Activated naive CD4-positive, alpha-beta T cell treated with anti-CD3 and anti-CD28 coated beads for 36 hours (primary cell): Measurements from ENCODE around the gene RHEBL1. TPM values are rescaled to one million over a fixed set of nuclear protein-coding genes. Genes with fewer than 3 reads are reported as not detected.
A peak's percentile ranks its signal among the peaks of the same experiment; 100 is the strongest.

Experiments
- CTCF ChIA-PET: fragments of 350-600 bp; sonication (Branson Sonifier 250); formaldehyde crosslinking; loops from one replicate; lab custom pipeline; 2021; ENCODE audit warnings: antibody characterized with exemption; lab: Charles Lee
- DNase-seq: peaks from one replicate; pipeline ENCODE4 v3.0.0-alpha.2; 2020
- H3K27ac Mint-ChIP-seq: one replicate; pipeline ENCODE4 v1.8.0; 2021; ENCODE audit warnings: mild to moderate bottlenecking, mixed read lengths
- H3K27me3 Mint-ChIP-seq: one replicate; pipeline ENCODE4 v1.8.0; 2021; ENCODE audit warnings: low read depth, mixed read lengths
- H3K36me3 Mint-ChIP-seq: one replicate; pipeline ENCODE4 v1.8.0; 2021; ENCODE audit warnings: low read depth, mixed read lengths
- H3K4me1 Mint-ChIP-seq: one replicate; pipeline ENCODE4 v1.8.0; 2021; ENCODE audit warnings: low read depth, mixed read lengths
- H3K4me3 Mint-ChIP-seq: one replicate; pipeline ENCODE4 v1.8.0; 2021; ENCODE audit warnings: mild to moderate bottlenecking, moderate library complexity, mixed read lengths
- H3K9me3 Mint-ChIP-seq: one replicate; pipeline ENCODE4 v1.8.0; 2021; ENCODE audit warnings: mixed read lengths
- intact Hi-C: fragments of 100-400 bp; cut with micrococcal nuclease; formaldehyde crosslinking; loops from one replicate; pipeline ENCODE4 v1.15.1; 2023
- total RNA-seq, 2 experiments: library from RNA; stranded (reverse); gene quantifications; one replicate each; pipeline ENCODE4 v1.2.3, GENCODE V29; 2021

Gene RHEBL1
- total RNA-seq, 2 experiments from 2014 or later: 11.8 to 15.2 TPM

GRCh38 chr12:49051373-49051764 lies 18.4 kb downstream of the RHEBL1 start:
- H3K27ac Mint-ChIP-seq: no peak overlapping the region
- CTCF ChIA-PET: no interaction called here

GRCh38 chr12:49050507-49051372 lies 19.0 kb downstream of the RHEBL1 start:
- H3K4me1 Mint-ChIP-seq: peaks cover 12% of the 10 kb centered on the region
- H3K36me3 Mint-ChIP-seq: peaks cover 49% of the 10 kb centered on the region
- no peak overlapping the region for H3K4me3 Mint-ChIP-seq
- intact Hi-C loops: no loop called here
- no peaks in the 10 kb centered on the region for H3K9me3 Mint-ChIP-seq
- no peak overlapping the region for H3K27ac Mint-ChIP-seq
- no peak for DNase-seq
- CTCF ChIA-PET: no interaction called here
- H3K27me3 Mint-ChIP-seq: no peaks in the 10 kb centered on the region

More at GRCh38 chr12:49051373-49051764, 18.4 kb downstream of the RHEBL1 start:
- H3K27me3 Mint-ChIP-seq: no peaks in the 10 kb centered on the region
- intact Hi-C loops: no loop called here
- DNase-seq: no peak
- H3K9me3 Mint-ChIP-seq: no peaks in the 10 kb centered on the region
- no peak overlapping the region for H3K4me3 Mint-ChIP-seq
- H3K4me1 Mint-ChIP-seq: peaks cover 19% of the 10 kb centered on the region
- H3K36me3 Mint-ChIP-seq: peaks cover 45% of the 10 kb centered on the region

- CTCF ChIA-PET: interaction anchor here (1.5 kb wide), 1 partner anchor 11 kb away, joined by 5 read pairs; no protein-coding TSS in a partner anchor
- H3K4me1 Mint-ChIP-seq: peaks cover 2% of the 10 kb centered on the region
- peaks cover 51% of the 10 kb centered on the region for H3K36me3 Mint-ChIP-seq
- no peak for DNase-seq
- intact Hi-C loops: no loop called here
- H3K27me3 Mint-ChIP-seq: no peaks in the 10 kb centered on the region
- no peaks in the 10 kb centered on the region for H3K9me3 Mint-ChIP-seq
- H3K27ac Mint-ChIP-seq: no peak overlapping the region
- no peak overlapping the region for H3K4me3 Mint-ChIP-seq
Measured at GRCh38 chr12:49049566-49050224, 20.1 kb downstream of the RHEBL1 start.

GRCh38 chr12:49048953-49049352 lies 20.8 kb downstream of the RHEBL1 start:
- no peak overlapping the region for H3K4me3 Mint-ChIP-seq
- DNase-seq: no peak
- intact Hi-C loops: no loop called here
- H3K4me1 Mint-ChIP-seq: peaks cover 2% of the 10 kb centered on the region
- H3K27ac Mint-ChIP-seq: no peak overlapping the region
- no peaks in the 10 kb centered on the region for H3K9me3 Mint-ChIP-seq
- peaks cover 55% of the 10 kb centered on the region for H3K36me3 Mint-ChIP-seq
- CTCF ChIA-PET: interaction anchor here (0.8 to 1.6 kb wide), 5 partner anchors 10 to 61 kb away, joined by 3 to 5 read pairs (median 5); no protein-coding TSS in a partner anchor
- no peaks in the 10 kb centered on the region for H3K27me3 Mint-ChIP-seq

GRCh38 chr12:49046129-49046895 lies 23.5 kb downstream of the RHEBL1 start:
- intact Hi-C loops: no loop called here
- CTCF ChIA-PET: interaction anchor here (0.6 to 1.6 kb wide), 9 partner anchors 10 to 520 kb away, joined by 3 to 8 read pairs (median 4); no protein-coding TSS in a partner anchor
- Mint-ChIP-seq H3K4me1 (peaks cover 2% of the 10 kb centered on the region), H3K27me3 (no peaks in the 10 kb centered on the region), H3K36me3 (peaks cover 53% of the 10 kb centered on the region), H3K9me3 (no peaks in the 10 kb centered on the region), H3K4me3 (no peak overlapping the region), H3K27ac (no peak overlapping the region)
- DNase-seq: no peak

GRCh38 chr12:49044660-49045059 lies 25.1 kb downstream of the RHEBL1 start:
- Mint-ChIP-seq H3K27ac (no peak overlapping the region), H3K9me3 (no peaks in the 10 kb centered on the region), H3K36me3 (peaks cover 48% of the 10 kb centered on the region), H3K4me1 (peaks cover 2% of the 10 kb centered on the region), H3K4me3 (no peak overlapping the region), H3K27me3 (no peaks in the 10 kb centered on the region)
- intact Hi-C loops: no loop called here
- CTCF ChIA-PET: interaction anchor here (0.6 to 2.8 kb wide), 15 partner anchors 9 to 164 kb away, joined by 3 to 28 read pairs (median 5); partner anchors contain the start of genes ARF3 and DHH
- no peak for DNase-seq

GRCh38 chr12:49043856-49044258 lies 25.9 kb downstream of the RHEBL1 start:
- CTCF ChIA-PET: interaction anchor here (0.6 to 2.8 kb wide), 32 partner anchors 8 to 163 kb away, joined by 3 to 28 read pairs (median 4); partner anchors contain the start of genes ARF3, DHH and PRKAG1
- H3K4me3 Mint-ChIP-seq: no peak overlapping the region
- H3K27me3 Mint-ChIP-seq: no peaks in the 10 kb centered on the region
- no peaks in the 10 kb centered on the region for H3K9me3 Mint-ChIP-seq
- H3K4me1 Mint-ChIP-seq: peaks cover 2% of the 10 kb centered on the region
- no peak overlapping the region for H3K27ac Mint-ChIP-seq
- DNase-seq: peak; percentile 85
- intact Hi-C loops: loop anchor here (2.0 kb wide), 1 partner anchor 47 kb away; no protein-coding TSS in a partner anchor
- H3K36me3 Mint-ChIP-seq: peaks cover 47% of the 10 kb centered on the region

GRCh38 chr12:49043241-49043640 lies 26.5 kb downstream of the RHEBL1 start:
- H3K4me3 Mint-ChIP-seq: no peak overlapping the region
- peaks cover 2% of the 10 kb centered on the region for H3K4me1 Mint-ChIP-seq
- no peaks in the 10 kb centered on the region for H3K9me3 Mint-ChIP-seq
- no peak overlapping the region for H3K27ac Mint-ChIP-seq
- DNase-seq: no peak
- peaks cover 43% of the 10 kb centered on the region for H3K36me3 Mint-ChIP-seq
- H3K27me3 Mint-ChIP-seq: no peaks in the 10 kb centered on the region
- CTCF ChIA-PET: interaction anchor here (0.6 to 2.8 kb wide), 31 partner anchors 8 to 137 kb away, joined by 3 to 28 read pairs (median 4); partner anchors contain the start of genes ARF3, DHH and PRKAG1
- intact Hi-C loops: loop anchor here (2.0 kb wide), 1 partner anchor 46 kb away; no protein-coding TSS in a partner anchor

- CTCF ChIA-PET: interaction anchor here (2.5 kb wide), 1 partner anchor 21 kb away, joined by 10 read pairs; no protein-coding TSS in a partner anchor
- Mint-ChIP-seq H3K4me1 (peaks cover 2% of the 10 kb centered on the region), H3K4me3 (no peak overlapping the region), H3K27ac (no peak overlapping the region), H3K27me3 (no peaks in the 10 kb centered on the region), H3K9me3 (no peaks in the 10 kb centered on the region), H3K36me3 (peaks cover 32% of the 10 kb centered on the region)
- intact Hi-C loops: loop anchor here (2.0 kb wide), 1 partner anchor 45 kb away; no protein-coding TSS in a partner anchor
- no peak for DNase-seq
Measured at GRCh38 chr12:49041881-49042484, 27.8 kb downstream of the RHEBL1 start.

GRCh38 chr12:49041036-49041880 lies 28.5 kb downstream of the RHEBL1 start:
- H3K27me3 Mint-ChIP-seq: no peaks in the 10 kb centered on the region
- no peak for DNase-seq
- no peaks in the 10 kb centered on the region for H3K9me3 Mint-ChIP-seq
- intact Hi-C loops: no loop called here
- H3K36me3 Mint-ChIP-seq: peaks cover 29% of the 10 kb centered on the region
- H3K27ac Mint-ChIP-seq: no peak overlapping the region
- peaks cover 2% of the 10 kb centered on the region for H3K4me1 Mint-ChIP-seq
- CTCF ChIA-PET: interaction anchor here (2.5 kb wide), 1 partner anchor 21 kb away, joined by 10 read pairs; no protein-coding TSS in a partner anchor
- no peak overlapping the region for H3K4me3 Mint-ChIP-seq
